Measurements from ENCODE around the gene TBC1D16. TPM values are rescaled to one million over a fixed set of nuclear protein-coding genes. Genes with fewer than 3 reads are reported as not detected.

Gene TBC1D16
- total and polyA plus RNA-seq, 10 of the 15 experiments (the other 5 are each of a cell fraction or from before 2014, with no cell fraction given) = 0.01 to 0.13 (median 0.06) TPM; not detected in 3

DNA sequence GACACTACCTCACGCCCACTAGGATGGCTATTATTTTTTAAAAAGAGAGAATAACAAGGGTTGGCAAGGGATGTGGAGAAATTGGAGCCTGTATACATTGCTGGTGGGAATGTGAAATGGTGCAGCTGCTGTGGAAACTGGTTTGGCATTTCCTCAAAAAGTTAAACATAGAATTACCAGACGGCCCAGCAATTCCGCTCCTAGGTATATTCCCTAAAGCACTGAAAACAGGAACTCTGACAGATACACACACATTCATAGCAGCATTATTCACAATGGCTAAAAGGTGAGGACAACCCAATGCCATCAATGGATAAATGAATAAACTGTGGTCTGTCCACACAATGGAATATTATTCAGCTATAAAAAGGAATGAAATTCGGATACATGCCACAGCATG lies 136.1 kb downstream of the TBC1D16 start:
- no peaks in the 10 kb centered on the region for H4K20me1 ChIP-seq (ENCODE audit: control insufficient read depth, insufficient read depth)
- no peaks in the 10 kb centered on the region for H3K36me3 ChIP-seq (ENCODE audit: control insufficient read depth in 2 of 2, insufficient read depth in 2 of 2, low read length in 1 of 2)
- ATAC-seq (no peak), FAIRE-seq (no peak), DNase-seq (ENCODE audit: low read depth, low spot score) (no peak)
- no peak overlapping the region for H2AFZ ChIP-seq (ENCODE audit: control insufficient read depth, low read depth, low read length)
- no peaks in the 10 kb centered on the region; the same call in 2 of the 3 replicates for H3K9me3 ChIP-seq (replicated peaks; ENCODE audit: control insufficient read depth, insufficient read depth, low read length)
- in situ Hi-C loops (cut with MboI) = no loop called here
- no peaks in the 10 kb centered on the region; a peak in 1 of 4 replicates for H3K27me3 ChIP-seq (replicated peaks in 1 of 2; ENCODE audit: control insufficient read depth in 2 of 2, insufficient read depth in 2 of 2, low read length in 1 of 2)
- H3K79me2 ChIP-seq (ENCODE audit: control insufficient read depth, insufficient read depth, low read length) = no peaks in the 10 kb centered on the region
- H3K9ac ChIP-seq (ENCODE audit: control insufficient read depth, insufficient read depth, low read length) = no peak overlapping the region
- H3K27ac ChIP-seq (ENCODE audit: control insufficient read depth, insufficient read depth) = no peak overlapping the region
- ChIA-PET RAD21 (ENCODE audit: unreplicated experiment) (no interaction called here), CTCF (no interaction called here), SMC1A (ENCODE audit: uncharacterized antibody, unreplicated experiment) (no interaction called here), POLR2A (interaction anchor here (0.5 kb wide), 1 partner anchor 13 kb away, joined by 8 read pairs; no protein-coding TSS in a partner anchor)
- H3K4me2 ChIP-seq (ENCODE audit: control insufficient read depth, insufficient read depth) = no peak overlapping the region
- intact Hi-C loops (cut with micrococcal nuclease; ENCODE audit: unreplicated experiment) = no loop called here
- H3K4me3 ChIP-seq = no peak overlapping the region
- TF ChIP-seq, protein P1, sequence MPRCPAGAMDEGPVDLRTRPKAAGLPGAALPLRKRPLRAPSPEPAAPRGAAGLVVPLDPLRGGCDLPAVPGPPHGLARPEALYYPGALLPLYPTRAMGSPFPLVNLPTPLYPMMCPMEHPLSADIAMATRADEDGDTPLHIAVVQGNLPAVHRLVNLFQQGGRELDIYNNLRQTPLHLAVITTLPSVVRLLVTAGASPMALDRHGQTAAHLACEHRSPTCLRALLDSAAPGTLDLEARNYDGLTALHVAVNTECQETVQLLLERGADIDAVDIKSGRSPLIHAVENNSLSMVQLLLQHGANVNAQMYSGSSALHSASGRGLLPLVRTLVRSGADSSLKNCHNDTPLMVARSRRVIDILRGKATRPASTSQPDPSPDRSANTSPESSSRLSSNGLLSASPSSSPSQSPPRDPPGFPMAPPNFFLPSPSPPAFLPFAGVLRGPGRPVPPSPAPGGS (IDR thresholded peaks at IDR 0.05; ENCODE audit: borderline replicate concordance, insufficient read depth, low read depth, low read length, poor library complexity, severe bottlenecking) = no peak
- no peak for TF ChIP-seq YY1 (IDR thresholded peaks at IDR 0.05; ENCODE audit: low read depth, low read length)
- TF ChIP-seq, protein P2, sequence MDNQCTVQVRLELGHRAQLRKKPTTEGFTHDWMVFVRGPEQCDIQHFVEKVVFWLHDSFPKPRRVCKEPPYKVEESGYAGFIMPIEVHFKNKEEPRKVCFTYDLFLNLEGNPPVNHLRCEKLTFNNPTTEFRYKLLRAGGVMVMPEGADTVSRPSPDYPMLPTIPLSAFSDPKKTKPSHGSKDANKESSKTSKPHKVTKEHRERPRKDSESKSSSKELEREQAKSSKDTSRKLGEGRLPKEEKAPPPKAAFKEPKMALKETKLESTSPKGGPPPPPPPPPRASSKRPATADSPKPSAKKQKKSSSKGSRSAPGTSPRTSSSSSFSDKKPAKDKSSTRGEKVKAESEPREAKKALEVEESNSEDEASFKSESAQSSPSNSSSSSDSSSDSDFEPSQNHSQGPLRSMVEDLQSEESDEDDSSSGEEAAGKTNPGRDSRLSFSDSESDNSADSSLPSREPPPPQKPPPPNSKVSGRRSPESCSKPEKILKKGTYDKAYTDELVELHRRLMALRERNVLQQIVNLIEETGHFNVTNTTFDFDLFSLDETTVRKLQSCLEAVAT (IDR thresholded peaks at IDR 0.05) = no peak
- TF ChIP-seq CBX3 (IDR thresholded peaks at IDR 0.05; ENCODE audit: borderline replicate concordance, low read depth) = no peak
- TF ChIP-seq BHLHE40 (IDR thresholded peaks at IDR 0.05; ENCODE audit: borderline replicate concordance in 1 of 2, low read depth in 2 of 2, low read length in 1 of 2) = no peak
- TF ChIP-seq EGR1 (IDR thresholded peaks at IDR 0.05; ENCODE audit: borderline replicate concordance in 1 of 2, low read depth in 2 of 2, low read length in 2 of 2) = no peak
- TF ChIP-seq LARP7 (IDR thresholded peaks at IDR 0.05) = no peak
- no peak for TF ChIP-seq GATAD2B (conservative IDR thresholded peaks at IDR 0.05; ENCODE audit: low read depth)
- TF ChIP-seq IKZF2 (IDR thresholded peaks at IDR 0.05) = no peak
- no TSS peak for BruUV-seq (replicated peaks)
- H3K4me1 ChIP-seq (ENCODE audit: control insufficient read depth, insufficient read depth, low read length) = no peaks in the 10 kb centered on the region
- WGBS (ENCODE audit: insufficient coverage, insufficient replicate concordance, low lambda C conversion rate, missing lambda C conversion rate) = 33% methylated on average over 4 of the region's 4 CpGs

Measured in GM12878 (cell line).